ENCODE results near the gene CELSR1. TPM values are rescaled to one million over a fixed set of nuclear protein-coding genes. Genes with fewer than 3 reads are reported as not detected.
A peak's percentile ranks its signal among the peaks of the same experiment; 100 is the strongest.

Gene CELSR1
- total RNA-seq, 1 experiment from 2014 or later: 30.7 TPM

DNA sequence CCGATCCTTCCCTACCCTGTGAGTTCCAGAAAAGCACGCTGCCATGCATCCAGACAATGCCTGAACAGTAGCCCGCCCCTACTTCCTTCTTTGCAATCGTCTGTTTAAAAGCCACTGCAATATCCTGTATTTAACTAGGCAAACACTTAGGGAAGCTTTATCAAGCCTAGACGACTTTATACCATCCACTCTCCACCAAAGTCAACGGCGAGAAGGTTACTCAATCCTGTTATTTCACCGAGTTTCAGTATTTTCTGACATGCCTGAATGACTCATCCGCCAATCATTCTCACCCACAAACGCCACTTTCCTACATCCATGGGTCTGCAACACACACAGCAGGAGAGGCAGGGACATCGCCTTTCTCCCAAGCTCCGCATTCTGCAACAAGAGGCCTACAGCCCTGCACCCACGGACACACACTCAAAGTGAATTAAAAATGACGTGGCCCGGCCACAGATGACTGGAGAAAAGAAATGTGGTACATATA is 9.3 kb downstream of the CELSR1 start:
- peak overlapping the region in 1 of 2 experiments; percentile 7; a peak in 1 of 4 replicates for H3K4me3 ChIP-seq (ENCODE audit: low read depth in 2 of 2, low read length in 2 of 2)
- ATAC-seq (peak; percentile 47; the same call in 1 of the 2 replicates), DNase-seq (ENCODE audit: low read depth, low spot score) (no peak)
- H3K9me3 ChIP-seq (ENCODE audit: control insufficient read depth, insufficient read depth, low read depth, low read length): no peaks in the 10 kb centered on the region
- CTCF ChIA-PET: no interaction called here
- in situ Hi-C loops (cut with HindIII; ENCODE audit: low pct_unique_long_range_greater_than_20kb, low sequenced_read_pairs): no loop called here
- TF ChIP-seq, protein P1, sequence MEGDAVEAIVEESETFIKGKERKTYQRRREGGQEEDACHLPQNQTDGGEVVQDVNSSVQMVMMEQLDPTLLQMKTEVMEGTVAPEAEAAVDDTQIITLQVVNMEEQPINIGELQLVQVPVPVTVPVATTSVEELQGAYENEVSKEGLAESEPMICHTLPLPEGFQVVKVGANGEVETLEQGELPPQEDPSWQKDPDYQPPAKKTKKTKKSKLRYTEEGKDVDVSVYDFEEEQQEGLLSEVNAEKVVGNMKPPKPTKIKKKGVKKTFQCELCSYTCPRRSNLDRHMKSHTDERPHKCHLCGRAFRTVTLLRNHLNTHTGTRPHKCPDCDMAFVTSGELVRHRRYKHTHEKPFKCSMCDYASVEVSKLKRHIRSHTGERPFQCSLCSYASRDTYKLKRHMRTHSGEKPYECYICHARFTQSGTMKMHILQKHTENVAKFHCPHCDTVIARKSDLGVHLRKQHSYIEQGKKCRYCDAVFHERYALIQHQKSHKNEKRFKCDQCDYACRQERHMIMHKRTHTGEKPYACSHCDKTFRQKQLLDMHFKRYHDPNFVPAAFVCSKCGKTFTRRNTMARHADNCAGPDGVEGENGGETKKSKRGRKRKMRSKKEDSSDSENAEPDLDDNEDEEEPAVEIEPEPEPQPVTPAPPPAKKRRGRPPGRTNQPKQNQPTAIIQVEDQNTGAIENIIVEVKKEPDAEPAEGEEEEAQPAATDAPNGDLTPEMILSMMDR (IDR thresholded peaks at IDR 0.05): no peak
- TF ChIP-seq SIN3A (IDR thresholded peaks at IDR 0.05; ENCODE audit: borderline replicate concordance, insufficient read depth, low read depth, low read length): no peak
- TF ChIP-seq, protein P2, sequence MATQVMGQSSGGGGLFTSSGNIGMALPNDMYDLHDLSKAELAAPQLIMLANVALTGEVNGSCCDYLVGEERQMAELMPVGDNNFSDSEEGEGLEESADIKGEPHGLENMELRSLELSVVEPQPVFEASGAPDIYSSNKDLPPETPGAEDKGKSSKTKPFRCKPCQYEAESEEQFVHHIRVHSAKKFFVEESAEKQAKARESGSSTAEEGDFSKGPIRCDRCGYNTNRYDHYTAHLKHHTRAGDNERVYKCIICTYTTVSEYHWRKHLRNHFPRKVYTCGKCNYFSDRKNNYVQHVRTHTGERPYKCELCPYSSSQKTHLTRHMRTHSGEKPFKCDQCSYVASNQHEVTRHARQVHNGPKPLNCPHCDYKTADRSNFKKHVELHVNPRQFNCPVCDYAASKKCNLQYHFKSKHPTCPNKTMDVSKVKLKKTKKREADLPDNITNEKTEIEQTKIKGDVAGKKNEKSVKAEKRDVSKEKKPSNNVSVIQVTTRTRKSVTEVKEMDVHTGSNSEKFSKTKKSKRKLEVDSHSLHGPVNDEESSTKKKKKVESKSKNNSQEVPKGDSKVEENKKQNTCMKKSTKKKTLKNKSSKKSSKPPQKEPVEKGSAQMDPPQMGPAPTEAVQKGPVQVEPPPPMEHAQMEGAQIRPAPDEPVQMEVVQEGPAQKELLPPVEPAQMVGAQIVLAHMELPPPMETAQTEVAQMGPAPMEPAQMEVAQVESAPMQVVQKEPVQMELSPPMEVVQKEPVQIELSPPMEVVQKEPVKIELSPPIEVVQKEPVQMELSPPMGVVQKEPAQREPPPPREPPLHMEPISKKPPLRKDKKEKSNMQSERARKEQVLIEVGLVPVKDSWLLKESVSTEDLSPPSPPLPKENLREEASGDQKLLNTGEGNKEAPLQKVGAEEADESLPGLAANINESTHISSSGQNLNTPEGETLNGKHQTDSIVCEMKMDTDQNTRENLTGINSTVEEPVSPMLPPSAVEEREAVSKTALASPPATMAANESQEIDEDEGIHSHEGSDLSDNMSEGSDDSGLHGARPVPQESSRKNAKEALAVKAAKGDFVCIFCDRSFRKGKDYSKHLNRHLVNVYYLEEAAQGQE (IDR thresholded peaks at IDR 0.05; ENCODE audit: insufficient read depth in 1 of 2, low read depth in 2 of 2, low read length in 1 of 2): no peak
- no peak for TF ChIP-seq POLR2AphosphoS5 (IDR thresholded peaks at IDR 0.05; ENCODE audit: low read depth, low read length)
- TF ChIP-seq TCF7L2 (IDR thresholded peaks at IDR 0.05; ENCODE audit: low read depth, low read length): no peak
- H3K4me1 ChIP-seq (ENCODE audit: control insufficient read depth, insufficient read depth, low read length): peaks cover 9% of the 10 kb centered on the region
- no peaks in the 10 kb centered on the region for H3K36me3 ChIP-seq (ENCODE audit: control insufficient read depth, insufficient read depth, low read length)
- no peaks in the 10 kb centered on the region for H3K27me3 ChIP-seq (ENCODE audit: control insufficient read depth, insufficient read depth, low read length)
- no TSS peak for BruUV-seq (replicated peaks)
- intact Hi-C loops (cut with micrococcal nuclease; ENCODE audit: unreplicated experiment): no loop called here
- POLR2A ChIA-PET: no interaction called here
- H3K27ac ChIP-seq (ENCODE audit: low read length): peak overlapping the region; percentile 57; the same call in 1 of the 2 replicates

DNA sequence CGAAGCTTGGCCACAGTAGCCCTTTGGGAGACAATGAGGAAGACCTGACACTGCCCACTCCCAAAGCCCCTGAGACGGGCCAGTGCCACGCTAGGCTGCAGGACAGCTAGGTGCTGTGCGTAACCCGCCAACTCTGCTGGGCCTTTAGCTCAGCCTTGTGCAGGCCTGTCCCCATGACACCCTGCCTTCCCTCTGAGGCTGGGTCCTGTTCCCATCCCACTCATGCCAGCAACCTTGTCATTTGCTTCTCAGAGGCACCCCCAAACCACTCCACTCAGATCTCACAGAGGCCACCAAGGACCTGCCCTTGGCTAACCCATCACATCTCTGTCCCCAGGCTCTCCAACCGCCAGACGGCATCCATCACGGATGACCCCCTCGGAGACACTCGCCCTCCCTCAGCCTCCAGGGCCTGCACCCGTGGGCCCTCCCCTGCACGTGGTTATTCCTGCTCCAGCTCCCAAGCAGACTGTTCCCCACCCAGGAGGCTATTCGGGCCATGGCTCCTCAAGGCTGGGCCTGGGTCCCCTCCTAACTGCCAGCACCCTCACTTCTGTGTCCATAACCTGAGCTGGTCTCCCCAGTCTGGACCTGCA is 11.1 kb downstream of the CELSR1 start:
- CTCF ChIA-PET: no interaction called here
- H3K27ac ChIP-seq (ENCODE audit: low read length): no peak overlapping the region

More for the DNA sequence above, 11.1 kb downstream of the CELSR1 start:
- H3K27me3 ChIP-seq (ENCODE audit: control insufficient read depth, insufficient read depth, low read length): no peaks in the 10 kb centered on the region
- H3K4me1 ChIP-seq (ENCODE audit: control insufficient read depth, insufficient read depth, low read length): peaks cover 9% of the 10 kb centered on the region
- no peak for ATAC-seq
- POLR2A ChIA-PET: no interaction called here
- TF ChIP-seq SIN3A (IDR thresholded peaks at IDR 0.05; ENCODE audit: borderline replicate concordance, insufficient read depth, low read depth, low read length) (no peak), POLR2AphosphoS5 (IDR thresholded peaks at IDR 0.05; ENCODE audit: low read depth, low read length) (no peak), TCF7L2 (IDR thresholded peaks at IDR 0.05; ENCODE audit: low read depth, low read length) (no peak)
- TF ChIP-seq, protein P1 (IDR thresholded peaks at IDR 0.05): no peak
- TF ChIP-seq, protein P2 (IDR thresholded peaks at IDR 0.05; ENCODE audit: insufficient read depth in 1 of 2, low read depth in 2 of 2, low read length in 1 of 2): no peak
- in situ Hi-C loops (cut with HindIII; ENCODE audit: low pct_unique_long_range_greater_than_20kb, low sequenced_read_pairs): no loop called here
- no peaks in the 10 kb centered on the region for H3K9me3 ChIP-seq (ENCODE audit: control insufficient read depth, insufficient read depth, low read depth, low read length)
- no peaks in the 10 kb centered on the region for H3K36me3 ChIP-seq (ENCODE audit: control insufficient read depth, insufficient read depth, low read length)
- H3K4me3 ChIP-seq (ENCODE audit: low read depth in 2 of 2, low read length in 2 of 2): no peak overlapping the region
- no peak for DNase-seq (ENCODE audit: low read depth, low spot score)
- intact Hi-C loops (cut with micrococcal nuclease; ENCODE audit: unreplicated experiment): no loop called here
- BruUV-seq (replicated peaks): no TSS peak
